Measurements from ENCODE around the gene SLC23A3. TPM values are rescaled to one million over a fixed set of nuclear protein-coding genes. Genes with fewer than 3 reads are reported as not detected.
A peak's percentile ranks its signal among the peaks of the same experiment; 100 is the strongest.

SLC23A3 gene
- total RNA-seq, 1 donor from 2014 or later: 2.4 TPM

GRCh38 chr2:219210886-219211362 is 41.1 kb upstream of the SLC23A3 start:
- Mint-ChIP-seq H3K4me1 (ENCODE audit: low read depth) (peaks cover 26% of the 10 kb centered on the region), H3K9me3 (ENCODE audit: low read depth) (no peaks in the 10 kb centered on the region), H3K4me3 (ENCODE audit: unreplicated experiment) (no peak overlapping the region), H3K36me3 (ENCODE audit: low read depth) (peaks cover 17% of the 10 kb centered on the region), H3K27ac (ENCODE audit: unreplicated experiment) (peak overlapping the region; percentile 49), H3K27me3 (ENCODE audit: low read depth) (no peaks in the 10 kb centered on the region)
- TF ChIP-seq CTCF (IDR thresholded peaks at IDR 0.05): no peak
- no peak for DNase-seq (ENCODE audit: low spot score)

- DNase-seq (ENCODE audit: low spot score): no peak
- H3K9me3 Mint-ChIP-seq (ENCODE audit: low read depth): no peaks in the 10 kb centered on the region
- TF ChIP-seq CTCF (IDR thresholded peaks at IDR 0.05): no peak
- no peak overlapping the region for H3K4me3 Mint-ChIP-seq (ENCODE audit: unreplicated experiment)
- peaks cover 17% of the 10 kb centered on the region for H3K36me3 Mint-ChIP-seq (ENCODE audit: low read depth)
- H3K27ac Mint-ChIP-seq (ENCODE audit: unreplicated experiment): peak overlapping the region; percentile 8
- H3K4me1 Mint-ChIP-seq (ENCODE audit: low read depth): peaks cover 26% of the 10 kb centered on the region
- H3K27me3 Mint-ChIP-seq (ENCODE audit: low read depth): no peaks in the 10 kb centered on the region
These were observed 40.5 kb upstream of the SLC23A3 start for GRCh38 chr2:219210196-219210885.

- Mint-ChIP-seq H3K4me1 (ENCODE audit: low read depth) (peaks cover 26% of the 10 kb centered on the region), H3K27ac (ENCODE audit: unreplicated experiment) (peak overlapping the region; percentile 22), H3K9me3 (ENCODE audit: low read depth) (peaks cover under 1% of the 10 kb centered on the region), H3K27me3 (ENCODE audit: low read depth) (no peaks in the 10 kb centered on the region), H3K4me3 (ENCODE audit: unreplicated experiment) (no peak overlapping the region), H3K36me3 (ENCODE audit: low read depth) (peaks cover 14% of the 10 kb centered on the region)
- no peak for TF ChIP-seq CTCF (IDR thresholded peaks at IDR 0.05)
- no peak for DNase-seq (ENCODE audit: low spot score)
These were observed 39.7 kb upstream of the SLC23A3 start for GRCh38 chr2:219209236-219210195.

GRCh38 chr2:219207884-219208740 is 38.3 kb upstream of the SLC23A3 start:
- peak overlapping the region; percentile 81 for H3K4me3 Mint-ChIP-seq (ENCODE audit: unreplicated experiment)
- H3K36me3 Mint-ChIP-seq (ENCODE audit: low read depth): peaks cover 7% of the 10 kb centered on the region
- no peaks in the 10 kb centered on the region for H3K27me3 Mint-ChIP-seq (ENCODE audit: low read depth)
- peak overlapping the region; percentile 94 for H3K27ac Mint-ChIP-seq (ENCODE audit: unreplicated experiment)
- peaks cover 26% of the 10 kb centered on the region for H3K4me1 Mint-ChIP-seq (ENCODE audit: low read depth)
- H3K9me3 Mint-ChIP-seq (ENCODE audit: low read depth): peaks cover 2% of the 10 kb centered on the region
- TF ChIP-seq CTCF (IDR thresholded peaks at IDR 0.05): no peak
- no peak for DNase-seq (ENCODE audit: low spot score)
